HepG2 (cell line): ENCODE results near the gene EMCN. TPM values are rescaled to one million over a fixed set of nuclear protein-coding genes. Genes with fewer than 3 reads are reported as not detected.
A peak's percentile ranks its signal among the peaks of the same experiment; 100 is the strongest.

Experiments
- ATAC-seq: fragments of 200-7000 bp; cut with Tn5 transposase; 3 replicates; pipeline ENCODE4 v1.9.1; 2020; ENCODE audit warnings: mild to moderate bottlenecking, moderate library complexity
- BruUV-seq: library from RNA; stranded (reverse); fragments of 400-500 nt; replicated peaks from 2 replicates; lab custom pipeline; 2021; lab: Mats Ljungman, UMichigan
- CTCF ChIA-PET: fragments of 300-600 bp; formaldehyde crosslinking; extraction: SDS; loops from one replicate; lab custom pipeline; 2021; ENCODE audit warnings: low total read pairs, inconsistent platforms, low intra/inter-chr PET ratio; lab: Yijun Ruan, JAX
- POLR2A ChIA-PET: fragments of 350-600 bp; sonication (Branson Sonifier 250); formaldehyde crosslinking; loops from one replicate; lab custom pipeline; 2020; ENCODE audit warnings: antibody characterized with exemption, inconsistent platforms; lab: Yijun Ruan, JAX
- DNase-seq: peaks from one replicate; pipeline ENCODE4 v3.0.0-alpha.2; 2015; ENCODE audit warnings: low spot score
- FAIRE-seq: peaks from 3 replicates; lab custom pipeline; 2011; peaks lifted over from hg19 to GRCh38; lab: Jason Lieb, UNC
- H2AFZ ChIP-seq: one replicate; pipeline ENCODE4 v1.6.1; 2011; ENCODE audit warnings: low read length, inconsistent platforms
- H3K27ac ChIP-seq: fragments of 300-600 bp; 3 replicates; pipeline ENCODE4 v1.8.0; 2011; ENCODE audit warnings: mixed run types, mild to moderate bottlenecking, mixed read lengths, low read length, inconsistent platforms; ENCODE audit not compliant: insufficient read depth; ENCODE audit errors: extremely low read length
- H3K27me3 ChIP-seq, 2 experiments: fragments of 200-600 bp in 1 of 2; 2 replicates in 1 of 2; 3 replicates in 1 of 2; pipeline versions ENCODE4 v1.6.0 to v1.8.0; 2011; ENCODE audit warnings: low read length in 2 of 2, mild to moderate bottlenecking in 2 of 2, moderate library complexity in 2 of 2, inconsistent platforms in 1 of 2; ENCODE audit not compliant: insufficient read depth in 2 of 2, control insufficient read depth in 1 of 2
- H3K36me3 ChIP-seq, 2 experiments: fragments of 200-600 bp in 1 of 2; replicated peaks in 1 of 2; 2 replicates in 1 of 2; 3 replicates in 1 of 2; pipeline versions ENCODE4 v1.5.1 to v1.8.0; 2011; ENCODE audit warnings: low read length in 2 of 2, inconsistent platforms in 1 of 2; ENCODE audit not compliant: insufficient read depth in 2 of 2, control insufficient read depth in 1 of 2
- H3K4me1 ChIP-seq: 2 replicates; pipeline ENCODE4 v1.5.1; 2012; ENCODE audit warnings: low read length, inconsistent platforms; ENCODE audit not compliant: insufficient read depth
- H3K4me2 ChIP-seq: 2 replicates; pipeline ENCODE4 v1.6.0; 2011; ENCODE audit warnings: low read depth, low read length, inconsistent platforms
- H3K4me3 ChIP-seq, 3 experiments: fragments of 200-600 bp in 1 of 3; sonication (generic), shearing (Covaris generic) in 1 of 3; replicated peaks in 1 of 3; 2 replicates each; pipeline ENCODE4 v1.5.1; 2011 to 2016; ENCODE audit warnings: low read length in 3 of 3, inconsistent platforms in 2 of 3, low read depth in 2 of 3, mild to moderate bottlenecking in 2 of 3, control low read depth in 1 of 3, mixed read lengths in 1 of 3; ENCODE audit not compliant: insufficient read depth in 1 of 3
- H3K79me2 ChIP-seq: one replicate; pipeline ENCODE4 v1.6.1; 2011; ENCODE audit warnings: low read length, inconsistent platforms; ENCODE audit not compliant: insufficient read depth
- H3K9ac ChIP-seq: 2 replicates; pipeline ENCODE4 v1.6.0; 2011; ENCODE audit warnings: mild to moderate bottlenecking, low read depth, low read length, inconsistent platforms; ENCODE audit not compliant: insufficient read depth
- H3K9me3 ChIP-seq: 2 replicates; pipeline ENCODE4 v1.5.1; 2012; ENCODE audit warnings: mild to moderate bottlenecking, low read length
- H4K20me1 ChIP-seq: 2 replicates; pipeline ENCODE4 v1.6.0; 2011; ENCODE audit warnings: inconsistent platforms, mild to moderate bottlenecking, low read length, moderate library complexity; ENCODE audit not compliant: insufficient read depth
- ARID5B ChIP-seq: IDR thresholded peaks from 2 replicates; pipeline ENCODE4 v1.4.0; 2020; ENCODE audit warnings: mild to moderate bottlenecking, missing genetic modification reagents
- EP300 ChIP-seq, 3 experiments: sonication (generic) in 1 of 3; formaldehyde crosslinking in 1 of 3; IDR thresholded peaks; 2 replicates each; pipeline versions ENCODE4 v1.5.1 to v1.6.1; 2011 to 2020; ENCODE audit warnings: low read depth in 2 of 3, low read length in 2 of 3, borderline replicate concordance in 1 of 3, improper control_type of control experiment in 1 of 3, mild to moderate bottlenecking in 1 of 3, missing genetic modification reagents in 1 of 3, moderate library complexity in 1 of 3
- NFRKB ChIP-seq: fragments of 450-650 bp; IDR thresholded peaks from 2 replicates; pipeline ENCODE4 v1.6.1; 2017
- POLR2AphosphoS5 ChIP-seq: IDR thresholded peaks from 2 replicates; pipeline ENCODE4 v1.6.1; 2012; ENCODE audit warnings: low read depth, low read length
- TEAD3 ChIP-seq: optimal IDR thresholded peaks from 2 replicates; pipeline ENCODE3; 2016; ENCODE audit warnings: borderline replicate concordance
- ZFP91 ChIP-seq: sonication (generic); formaldehyde crosslinking; IDR thresholded peaks from 2 replicates; pipeline ENCODE4 v1.9.0; 2022; ENCODE audit warnings: missing genetic modification reagents, mild to moderate bottlenecking, borderline replicate concordance
- ZNF781 ChIP-seq: sonication (generic); formaldehyde crosslinking; IDR thresholded peaks from 2 replicates; pipeline ENCODE4 v1.5.1; 2020; ENCODE audit warnings: borderline replicate concordance, mild to moderate bottlenecking, missing genetic modification reagents; ENCODE audit errors: not compliant biosample characterization
- WGBS: methylation state at CpG from one replicate; pipeline ENCODE4 v1.1.6; 2017; ENCODE audit warnings: low lambda C conversion rate; 5-methylcytosine and 5-hydroxymethylcytosine counted together
- in situ Hi-C: cut with HindIII; loops from 2 replicates; pipeline ENCODE4 v1.10.0; 2017; ENCODE audit warnings: low pct_unique_long_range_greater_than_20kb; ENCODE audit not compliant: extremely low pct_ligation_motif_present
- intact Hi-C: fragments of 100-400 bp; cut with micrococcal nuclease; formaldehyde crosslinking; loops from one replicate; pipeline ENCODE4 v1.10.0; 2022; ENCODE audit not compliant: unreplicated experiment
- polyA plus RNA-seq, 8 experiments: library from polyadenylated mRNA; depleted of rRNA in 3 of 8; stranded (reverse) in 7 of 8; unstranded in 1 of 8; fragments of >200 nt; fragmentation: Illumina TruSeq in 4 of 8; extraction: Trizol in 4 of 8; gene quantifications; 2 replicates each; pipeline versions ENCODE4 v1.2.1 to v1.2.3, GENCODE V29; 2011 to 2016; ENCODE audit warnings: low read depth in 4 of 8, missing spikeins in 1 of 8, mixed read lengths in 1 of 8; ENCODE audit not compliant: insufficient read depth in 1 of 8
- total RNA-seq, 5 experiments: library from RNA; depleted of rRNA; stranded (reverse); fragments of >200 nt; fragmentation: Illumina TruSeq; extraction: Trizol; gene quantifications; 2 replicates each; pipeline ENCODE4 v1.2.3, GENCODE V29; 2016; ENCODE audit warnings: low read depth in 1 of 5

The EMCN gene
- total and polyA plus RNA-seq, 2 of the 13 experiments (the other 11 are each of a cell fraction or from before 2014, with no cell fraction given): not detected

- ChIA-PET POLR2A (no interaction called here), CTCF (no interaction called here)
- in situ Hi-C loops: no loop called here
- Histone ChIP-seq H3K9ac (no peak overlapping the region), H3K27me3 (no peaks in the 10 kb centered on the region), H3K27ac (no peak overlapping the region), H3K4me2 (no peak overlapping the region), H3K36me3 (no peaks in the 10 kb centered on the region), H3K79me2 (no peaks in the 10 kb centered on the region), H3K9me3 (no peaks in the 10 kb centered on the region), H4K20me1 (no peaks in the 10 kb centered on the region), H3K4me3 (no peak overlapping the region), H3K4me1 (no peaks in the 10 kb centered on the region), H2AFZ (no peak overlapping the region)
- intact Hi-C loops: no loop called here
- BruUV-seq: no TSS peak
- FAIRE-seq (no peak), DNase-seq (no peak), ATAC-seq (no peak)
- 0% methylated on average over 1 of the region's 1 CpG for WGBS
- TF ChIP-seq POLR2AphosphoS5: no peak
- TF ChIP-seq EP300 (IDR thresholded peaks at IDR 0.05; ENCODE audit: low read depth in 2 of 2, low read length in 2 of 2): no peak
- TF ChIP-seq EP300 (CRISPR knock-in tag; IDR thresholded peaks at IDR 0.05; ENCODE audit: borderline replicate concordance): no peak
Measured at GRCh38 chr4:100548200-100548560, 30.4 kb upstream of the EMCN start.

GRCh38 chr4:100547541-100548199 lies 29.8 kb upstream of the EMCN start:
- DNase-seq (peak; percentile 3), FAIRE-seq (no peak), ATAC-seq (peak; percentile 69)
- H3K36me3 ChIP-seq: no peaks in the 10 kb centered on the region
- peak; percentile 90 for TF ChIP-seq TEAD3
- TF ChIP-seq NFRKB: no peak
- no peak for TF ChIP-seq ARID5B (CRISPR knock-in tag)
- TF ChIP-seq ZFP91 (CRISPR knock-in tag): no peak
- no peak for TF ChIP-seq ZNF781
- H3K27ac ChIP-seq: no peak overlapping the region
- H3K4me3 ChIP-seq: no peak overlapping the region
- POLR2A ChIA-PET: no interaction called here
- no peak overlapping the region for H3K4me2 ChIP-seq
- H3K4me1 ChIP-seq: no peaks in the 10 kb centered on the region
- intact Hi-C loops: no loop called here
- no peaks in the 10 kb centered on the region for H3K79me2 ChIP-seq
- H4K20me1 ChIP-seq: no peaks in the 10 kb centered on the region
- no peaks in the 10 kb centered on the region for H3K9me3 ChIP-seq
- no TSS peak for BruUV-seq
- CTCF ChIA-PET: no interaction called here
- H3K27me3 ChIP-seq: no peaks in the 10 kb centered on the region
- 1% methylated on average over 6 of the region's 6 CpGs for WGBS
- H2AFZ ChIP-seq: no peak overlapping the region
- in situ Hi-C loops: no loop called here
- H3K9ac ChIP-seq: no peak overlapping the region
